Thoracic aorta (tissue), 2 donors: ENCODE data around the gene ATP6V0C. TPM values are rescaled to one million over a fixed set of nuclear protein-coding genes. Genes with fewer than 3 reads are reported as not detected.
A peak's percentile ranks its signal among the peaks of the same experiment; 100 is the strongest.

ENCODE experiments used
- ATAC-seq: fragments of 150-250 bp; one replicate; pipeline ENCODE4 v1.8.0; 2017; ENCODE audit warnings: low read depth; ENCODE audit not compliant: insufficient number of reproducible peaks, low FRiP score
- DNase-seq: peaks from one replicate; pipeline ENCODE4 v3.0.0-alpha.2; 2020; ENCODE audit warnings: low spot score
- H3K27ac ChIP-seq, 2 donors: fragments of 200-600 bp; sonication (generic); 1 replicate in 1 of 2; 2 replicates in 1 of 2; pipeline ENCODE4 v1.5.1; 2016; ENCODE audit warnings: mild to moderate bottlenecking in 2 of 2, moderate library complexity in 2 of 2
- H3K27me3 ChIP-seq: fragments of 200-600 bp; sonication (generic); replicated peaks from 2 replicates; pipeline ENCODE4 v1.6.0; 2016; ENCODE audit warnings: mild to moderate bottlenecking; ENCODE audit not compliant: insufficient read depth
- H3K36me3 ChIP-seq: fragments of 200-600 bp; sonication (generic); one replicate; pipeline ENCODE4 v1.5.1; 2016
- H3K4me1 ChIP-seq, 2 donors: fragments of 200-600 bp; sonication (generic); 1 replicate in 1 of 2; 2 replicates in 1 of 2; pipeline versions ENCODE4 v1.5.1 to v1.6.0; 2016; ENCODE audit warnings: low read depth in 2 of 2, mild to moderate bottlenecking in 1 of 2; ENCODE audit not compliant: control insufficient read depth in 1 of 2
- H3K4me3 ChIP-seq: fragments of 200-600 bp; sonication (generic); 2 replicates; pipeline ENCODE4 v1.5.1; 2016; ENCODE audit warnings: mild to moderate bottlenecking
- H3K9me3 ChIP-seq: fragments of 200-600 bp; sonication (generic); 2 replicates; pipeline ENCODE4 v1.5.1; 2016
- CTCF ChIP-seq: fragments of 200-600 bp; sonication (generic); IDR thresholded peaks from one replicate; pipeline ENCODE4 v1.5.1; 2019; ENCODE audit warnings: antibody characterized with exemption
- total RNA-seq, 2 donors: library from RNA; depleted of rRNA; stranded (reverse); fragments of >200 nt; gene quantifications; one replicate each; pipeline versions ENCODE4 v1.1.0 to v1.2.3, GENCODE V29; 2016

The ATP6V0C gene
- total RNA-seq, 2 donors from 2014 or later: 42.5 to 51.3 TPM

DNA sequence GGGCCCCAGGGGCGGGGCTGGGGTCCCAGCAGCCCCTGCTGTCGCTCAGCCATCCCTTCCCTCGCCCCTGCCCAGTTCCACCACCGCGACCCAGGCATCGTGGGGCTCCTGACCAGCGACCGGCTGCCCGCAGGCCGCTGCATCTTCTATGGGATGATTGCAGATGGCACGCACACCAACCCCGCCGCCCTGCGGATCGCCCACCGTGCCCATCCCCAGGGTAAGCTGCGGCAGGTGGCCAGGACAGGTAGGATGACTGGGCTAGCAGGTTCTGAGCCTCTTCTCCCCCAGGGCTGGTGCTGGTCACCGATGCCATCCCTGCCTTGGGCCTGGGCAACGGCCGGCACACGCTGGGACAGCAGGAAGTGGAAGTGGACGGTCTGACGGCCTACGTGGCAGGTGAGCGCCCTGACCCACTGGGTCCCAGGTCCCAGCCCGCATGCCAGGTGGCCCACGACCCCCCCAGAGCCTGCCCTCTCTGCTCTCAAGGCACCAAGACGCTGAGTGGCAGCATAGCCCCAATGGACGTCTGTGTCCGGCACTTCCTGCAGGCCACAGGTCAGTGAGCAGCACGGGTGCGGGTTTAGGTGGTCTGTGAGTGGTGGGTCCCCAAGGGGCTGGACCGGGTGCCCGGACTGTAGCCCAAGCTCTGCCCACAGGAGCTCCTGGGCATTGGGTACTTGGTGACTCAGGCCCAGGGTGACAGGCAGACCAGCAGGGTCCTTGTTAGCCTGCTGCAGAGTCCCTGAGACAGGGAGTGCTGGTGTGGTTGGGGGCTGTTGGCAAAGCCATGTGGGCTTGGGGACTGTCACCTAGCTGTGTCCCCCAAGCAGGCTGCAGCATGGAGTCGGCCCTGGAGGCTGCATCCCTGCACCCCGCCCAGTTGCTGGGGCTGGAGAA lies 14.7 kb downstream of the ATP6V0C start:
- DNase-seq (no peak), ATAC-seq (no peak)
- Histone ChIP-seq H3K36me3 (peaks cover 32% of the 10 kb centered on the region), H3K4me3 (no peak overlapping the region), H3K4me1 (peaks cover 6 to 17% of the 10 kb centered on the region in 2 donors), H3K27me3 (no peaks in the 10 kb centered on the region), H3K9me3 (no peaks in the 10 kb centered on the region), H3K27ac (no peak overlapping the region)
- TF ChIP-seq CTCF: no peak

GRCh38 chr16:2529061-2529931 lies 15.5 kb downstream of the ATP6V0C start:
- TF ChIP-seq CTCF: no peak
- H3K4me1 ChIP-seq: peaks cover 6 to 17% of the 10 kb centered on the region in 2 donors
- DNase-seq (no peak), ATAC-seq (no peak)
- no peaks in the 10 kb centered on the region for H3K9me3 ChIP-seq
- no peak overlapping the region for H3K4me3 ChIP-seq
- H3K36me3 ChIP-seq: peaks cover 27% of the 10 kb centered on the region
- no peak overlapping the region for H3K27ac ChIP-seq
- H3K27me3 ChIP-seq: no peaks in the 10 kb centered on the region

GRCh38 chr16:2529961-2530628 lies 16.3 kb downstream of the ATP6V0C start:
- H3K9me3 ChIP-seq: no peaks in the 10 kb centered on the region
- no peak for TF ChIP-seq CTCF
- H3K27me3 ChIP-seq: no peaks in the 10 kb centered on the region
- H3K27ac ChIP-seq: no peak overlapping the region
- no peak overlapping the region for H3K4me3 ChIP-seq
- no peak for DNase-seq
- peaks cover 24% of the 10 kb centered on the region for H3K36me3 ChIP-seq
- peaks cover 6 to 17% of the 10 kb centered on the region in 2 donors for H3K4me1 ChIP-seq
- no peak for ATAC-seq

GRCh38 chr16:2530629-2531318 lies 17.0 kb downstream of the ATP6V0C start:
- Histone ChIP-seq H3K36me3 (peaks cover 24% of the 10 kb centered on the region), H3K27ac (peak overlapping the region; percentile 81 to 99), H3K27me3 (no peaks in the 10 kb centered on the region), H3K9me3 (no peaks in the 10 kb centered on the region), H3K4me3 (peak overlapping the region; percentile 83), H3K4me1 (peaks cover 6 to 17% of the 10 kb centered on the region in 2 donors)
- DNase-seq: no peak
- no peak for ATAC-seq
- TF ChIP-seq CTCF: no peak
